ENCODE measurements around the gene BICC1.

BICC1 gene

DNA sequence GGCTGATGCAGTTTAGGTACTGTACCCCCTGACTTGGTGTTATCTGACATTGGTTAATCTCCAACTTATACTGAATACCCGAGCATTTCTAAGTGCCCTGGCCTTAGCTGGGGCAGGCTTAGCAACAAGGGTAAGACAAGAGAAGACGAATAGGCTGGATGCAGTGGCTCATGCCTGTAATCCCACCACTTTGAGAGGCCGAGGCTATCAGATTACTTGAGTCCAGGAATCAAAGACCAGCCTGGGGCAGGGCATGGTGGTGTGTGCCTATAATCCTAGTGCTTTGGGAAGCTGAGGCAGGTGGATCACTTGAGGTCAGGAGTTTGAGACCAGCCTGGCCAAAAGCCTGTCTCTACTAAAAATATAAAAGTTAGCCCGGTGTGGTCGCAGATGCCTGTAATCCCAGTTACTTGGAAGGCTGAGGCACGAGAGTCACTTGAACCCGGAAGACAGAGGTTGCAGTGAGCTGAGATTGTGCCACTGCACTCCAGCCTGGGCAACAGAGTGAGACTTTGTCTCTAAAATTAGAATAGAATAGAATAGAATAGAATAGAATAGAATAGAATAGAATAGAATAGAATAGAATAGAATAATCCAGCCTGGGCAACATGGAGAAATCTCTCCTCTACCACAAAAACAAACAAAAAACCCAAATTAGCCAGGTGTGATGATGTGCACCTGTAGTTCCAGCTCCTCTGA, 108.9 kb downstream of the BICC1 start:
- H3K9me3 ChIP-seq (ENCODE audit: control insufficient read depth, insufficient read depth, low read length) = no peaks in the 10 kb centered on the region
- H3K4me1 ChIP-seq (ENCODE audit: insufficient read depth, low read length) = no peaks in the 10 kb centered on the region
- no peak overlapping the region for H3K9ac ChIP-seq (ENCODE audit: low read depth, low read length)
- no peaks in the 10 kb centered on the region for H3K36me3 ChIP-seq (ENCODE audit: insufficient read depth, low read length)

DNA sequence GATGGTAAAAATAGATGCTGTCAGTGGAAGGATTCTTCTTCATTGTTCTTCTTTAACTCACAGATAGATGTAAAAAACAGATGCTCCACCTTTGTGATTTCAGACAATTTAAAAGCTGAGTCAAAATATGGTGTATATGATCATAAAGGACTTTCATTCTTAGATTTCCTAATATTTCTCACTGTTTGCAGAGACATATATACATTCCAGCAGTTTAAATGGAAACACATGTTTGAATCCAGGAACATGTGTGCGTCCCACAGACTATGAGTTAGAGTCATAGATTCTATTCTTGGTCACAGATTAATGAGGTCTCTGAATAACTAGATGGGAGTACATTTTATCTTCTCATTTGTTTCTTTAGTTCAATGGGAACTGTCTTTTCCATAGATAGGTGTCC, 109.6 kb downstream of the BICC1 start:
- H3K9ac ChIP-seq (ENCODE audit: low read depth, low read length) = no peak overlapping the region
- no peaks in the 10 kb centered on the region for H3K36me3 ChIP-seq (ENCODE audit: insufficient read depth, low read length)
- no peaks in the 10 kb centered on the region for H3K4me1 ChIP-seq (ENCODE audit: insufficient read depth, low read length)
- H3K9me3 ChIP-seq (ENCODE audit: control insufficient read depth, insufficient read depth, low read length) = no peaks in the 10 kb centered on the region

DNA sequence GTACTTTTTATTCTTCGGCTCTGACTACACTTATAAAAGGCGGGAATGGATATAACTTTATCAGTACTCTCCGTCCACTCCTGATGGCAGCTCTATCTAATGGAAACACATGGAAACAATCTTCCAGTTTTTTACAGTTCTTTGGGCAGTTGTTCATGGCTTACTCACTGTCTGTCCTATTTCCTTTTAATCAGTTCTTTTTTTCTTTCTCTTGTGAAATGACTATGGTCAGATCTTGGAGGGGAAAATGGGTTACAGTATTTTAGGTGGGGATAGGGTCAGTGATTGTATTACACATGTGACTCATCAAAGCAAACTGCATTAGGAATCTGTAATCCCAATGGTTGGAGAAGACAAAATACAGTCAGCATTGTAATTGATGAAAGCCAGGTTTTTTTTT, 112.4 kb downstream of the BICC1 start:
- Histone ChIP-seq H3K4me1 (ENCODE audit: insufficient read depth, low read length) (0 out of 2 replicates have a peak, but pooled peaks cover 1% of the 10 kb centered on the region), H3K9me3 (ENCODE audit: control insufficient read depth, insufficient read depth, low read length) (no peaks in the 10 kb centered on the region), H3K9ac (ENCODE audit: low read depth, low read length) (no peak overlapping the region), H3K36me3 (ENCODE audit: insufficient read depth, low read length) (no peaks in the 10 kb centered on the region)

DNA sequence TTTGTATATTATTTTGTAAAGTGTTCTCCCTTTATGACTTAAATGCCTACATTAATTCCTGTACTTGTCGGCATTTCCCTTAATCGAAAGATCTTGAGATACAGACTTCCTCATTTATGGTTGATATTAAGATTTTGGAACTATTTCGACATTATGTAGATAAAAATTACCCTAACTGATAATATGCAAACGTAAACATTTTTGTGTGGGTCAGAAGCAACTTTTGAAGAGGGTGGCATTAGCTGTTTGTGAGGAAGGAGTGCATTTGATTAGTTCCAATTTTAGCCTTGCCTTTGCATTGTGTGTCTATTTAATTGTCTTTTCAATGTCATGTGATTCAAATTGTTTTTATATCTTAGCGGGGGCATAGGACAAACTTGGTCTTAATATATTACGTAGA, 114.7 kb downstream of the BICC1 start:
- Histone ChIP-seq H3K4me1 (ENCODE audit: insufficient read depth, low read length) (peaks cover 22% of the 10 kb centered on the region; the same call in 1 of the 2 replicates), H3K9me3 (ENCODE audit: control insufficient read depth, insufficient read depth, low read length) (no peaks in the 10 kb centered on the region), H3K9ac (ENCODE audit: low read depth, low read length) (no peak overlapping the region), H3K36me3 (ENCODE audit: insufficient read depth, low read length) (no peaks in the 10 kb centered on the region)

DNA sequence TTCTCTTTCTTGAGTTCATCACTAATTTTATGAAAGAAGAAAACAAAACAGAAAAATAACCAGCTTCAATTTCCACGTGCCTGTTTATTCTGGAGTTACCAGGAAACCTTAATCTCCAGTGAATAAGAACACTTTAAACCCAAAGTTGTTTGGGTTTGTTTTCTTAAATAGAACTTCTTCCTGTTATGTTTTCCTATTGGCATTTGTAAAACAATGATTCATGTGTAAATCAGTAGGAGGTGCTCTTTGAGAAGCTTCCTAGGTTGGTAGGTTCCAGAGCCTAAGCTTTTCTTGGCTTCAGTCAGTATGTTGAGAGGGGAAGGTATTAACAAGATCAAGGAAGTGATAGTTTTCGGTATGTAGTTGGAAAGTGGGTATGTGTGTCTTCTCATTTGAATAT, 119.0 kb downstream of the BICC1 start:
- Histone ChIP-seq H3K9ac (ENCODE audit: low read depth, low read length) (no peak overlapping the region), H3K9me3 (ENCODE audit: control insufficient read depth, insufficient read depth, low read length) (no peaks in the 10 kb centered on the region), H3K36me3 (ENCODE audit: insufficient read depth, low read length) (no peaks in the 10 kb centered on the region), H3K4me1 (ENCODE audit: insufficient read depth, low read length) (peaks cover 23% of the 10 kb centered on the region; the same call in 1 of the 2 replicates)

DNA sequence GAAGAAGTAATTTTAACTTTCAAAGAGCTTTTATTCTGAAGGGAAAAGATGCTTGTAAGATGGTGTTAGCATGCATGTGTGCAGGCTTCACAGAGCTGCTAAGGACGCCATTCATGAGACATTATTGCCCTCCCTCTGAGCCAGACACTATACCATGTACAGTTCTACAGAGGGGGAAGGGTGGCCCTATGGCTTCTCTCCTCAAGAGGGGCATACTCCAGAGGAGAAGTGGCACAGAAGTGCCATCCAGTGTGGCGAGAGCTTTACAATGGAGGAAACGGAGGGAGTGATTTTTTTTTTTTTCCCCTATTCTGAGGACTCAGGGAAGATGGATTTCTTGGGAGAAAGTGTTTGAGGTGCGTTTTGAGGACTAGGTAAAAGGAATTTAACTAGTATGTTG, 119.5 kb downstream of the BICC1 start:
- no peaks in the 10 kb centered on the region for H3K36me3 ChIP-seq (ENCODE audit: insufficient read depth, low read length)
- no peak overlapping the region for H3K9ac ChIP-seq (ENCODE audit: low read depth, low read length)
- no peaks in the 10 kb centered on the region for H3K9me3 ChIP-seq (ENCODE audit: control insufficient read depth, insufficient read depth, low read length)
- peaks cover 23% of the 10 kb centered on the region; the same call in 1 of the 2 replicates for H3K4me1 ChIP-seq (ENCODE audit: insufficient read depth, low read length)

GRCh38 chr10:58637352-58637751, 124.7 kb downstream of the BICC1 start:
- peaks cover 9% of the 10 kb centered on the region; the same call in 1 of the 2 replicates for H3K4me1 ChIP-seq (ENCODE audit: insufficient read depth, low read length)

GRCh38 chr10:58638388-58638787, 125.7 kb downstream of the BICC1 start:
- Histone ChIP-seq H3K4me1 (ENCODE audit: insufficient read depth, low read length) (peaks cover 7% of the 10 kb centered on the region; the same call in 1 of the 2 replicates), H3K9ac (ENCODE audit: low read depth, low read length) (no peak overlapping the region), H3K36me3 (ENCODE audit: insufficient read depth, low read length) (no peaks in the 10 kb centered on the region), H3K9me3 (ENCODE audit: control insufficient read depth, insufficient read depth, low read length) (no peaks in the 10 kb centered on the region)

More at GRCh38 chr10:58637352-58637751, 124.7 kb downstream of the BICC1 start:
- H3K9ac ChIP-seq (ENCODE audit: low read depth, low read length) = no peak overlapping the region
- H3K9me3 ChIP-seq (ENCODE audit: control insufficient read depth, insufficient read depth, low read length) = no peaks in the 10 kb centered on the region
- no peaks in the 10 kb centered on the region for H3K36me3 ChIP-seq (ENCODE audit: insufficient read depth, low read length)

GRCh38 chr10:58641095-58641531, 128.4 kb downstream of the BICC1 start:
- H3K4me1 ChIP-seq (ENCODE audit: insufficient read depth, low read length) = peaks cover 7% of the 10 kb centered on the region; the same call in 1 of the 2 replicates
- H3K9ac ChIP-seq (ENCODE audit: low read depth, low read length) = no peak overlapping the region
- no peaks in the 10 kb centered on the region for H3K36me3 ChIP-seq (ENCODE audit: insufficient read depth, low read length)
- H3K9me3 ChIP-seq (ENCODE audit: control insufficient read depth, insufficient read depth, low read length) = no peaks in the 10 kb centered on the region

- Histone ChIP-seq H3K36me3 (ENCODE audit: insufficient read depth, low read length) (no peaks in the 10 kb centered on the region), H3K9me3 (ENCODE audit: control insufficient read depth, insufficient read depth, low read length) (no peaks in the 10 kb centered on the region), H3K9ac (ENCODE audit: low read depth, low read length) (no peak overlapping the region), H3K4me1 (ENCODE audit: insufficient read depth, low read length) (peaks cover 7% of the 10 kb centered on the region; the same call in 1 of the 2 replicates)
These were observed 129.0 kb downstream of the BICC1 start for GRCh38 chr10:58641708-58642107.

- peaks cover 7% of the 10 kb centered on the region; the same call in 1 of the 2 replicates for H3K4me1 ChIP-seq (ENCODE audit: insufficient read depth, low read length)
- no peaks in the 10 kb centered on the region for H3K9me3 ChIP-seq (ENCODE audit: control insufficient read depth, insufficient read depth, low read length)
- no peak overlapping the region for H3K9ac ChIP-seq (ENCODE audit: low read depth, low read length)
- H3K36me3 ChIP-seq (ENCODE audit: insufficient read depth, low read length) = no peaks in the 10 kb centered on the region
These were observed 129.6 kb downstream of the BICC1 start for GRCh38 chr10:58642283-58642682.

GRCh38 chr10:58642916-58643428, 130.3 kb downstream of the BICC1 start:
- H3K9me3 ChIP-seq (ENCODE audit: control insufficient read depth, insufficient read depth, low read length) = no peaks in the 10 kb centered on the region
- no peak overlapping the region for H3K9ac ChIP-seq (ENCODE audit: low read depth, low read length)

DNA sequence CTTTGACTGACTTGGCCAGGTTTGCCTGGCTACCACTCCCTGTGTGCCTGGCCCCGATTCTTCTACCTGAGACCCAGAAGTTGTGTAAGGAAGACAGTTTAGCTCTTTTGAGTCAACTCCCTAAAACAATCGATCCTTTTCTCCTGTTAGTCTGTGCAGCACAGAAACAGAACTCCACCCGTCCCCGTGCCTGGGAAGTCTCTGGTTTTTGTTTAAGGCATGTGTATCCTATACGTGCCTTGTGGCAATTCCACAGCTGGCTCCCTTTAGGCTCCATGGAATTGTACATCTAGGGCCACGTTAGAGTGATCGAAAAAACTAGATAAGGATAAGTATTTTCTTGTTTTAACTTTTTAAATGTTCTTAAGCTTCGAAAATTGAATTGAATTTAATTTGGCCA, 131.6 kb downstream of the BICC1 start:
- H3K36me3 ChIP-seq (ENCODE audit: insufficient read depth, low read length) = no peaks in the 10 kb centered on the region
- peaks cover 7% of the 10 kb centered on the region; the same call in 1 of the 2 replicates for H3K4me1 ChIP-seq (ENCODE audit: insufficient read depth, low read length)
- H3K9me3 ChIP-seq (ENCODE audit: control insufficient read depth, insufficient read depth, low read length) = no peaks in the 10 kb centered on the region
- H3K9ac ChIP-seq (ENCODE audit: low read depth, low read length) = no peak overlapping the region

More at GRCh38 chr10:58642916-58643428, 130.3 kb downstream of the BICC1 start:
- peaks cover 7% of the 10 kb centered on the region; the same call in 1 of the 2 replicates for H3K4me1 ChIP-seq (ENCODE audit: insufficient read depth, low read length)
- H3K36me3 ChIP-seq (ENCODE audit: insufficient read depth, low read length) = no peaks in the 10 kb centered on the region

GRCh38 chr10:58645416-58646146, 132.9 kb downstream of the BICC1 start:
- no peak overlapping the region for H3K9ac ChIP-seq (ENCODE audit: low read depth, low read length)
- peaks cover 7% of the 10 kb centered on the region; the same call in 1 of the 2 replicates for H3K4me1 ChIP-seq (ENCODE audit: insufficient read depth, low read length)
- no peaks in the 10 kb centered on the region for H3K36me3 ChIP-seq (ENCODE audit: insufficient read depth, low read length)
- no peaks in the 10 kb centered on the region for H3K9me3 ChIP-seq (ENCODE audit: control insufficient read depth, insufficient read depth, low read length)

All from ES-I3 (cell line).